GM12878 (cell line): Measurements from ENCODE around the gene HOXC5. TPM values are rescaled to one million over a fixed set of nuclear protein-coding genes. Genes with fewer than 3 reads are reported as not detected.
A peak's percentile ranks its signal among the peaks of the same experiment; 100 is the strongest.

Experiments used
- ATAC-seq: fragments of 200-7000 bp; cut with Tn5 transposase; 3 replicates; pipeline ENCODE4 v1.9.1; 2020; ENCODE audit warnings: mild to moderate bottlenecking, moderate library complexity
- BruUV-seq: library from RNA; stranded (reverse); fragments of 400-500 nt; replicated peaks from 2 replicates; lab custom pipeline; 2021; lab: Mats Ljungman, UMichigan
- CTCF ChIA-PET: fragments of 300-600 bp; sonication (Branson Sonifier 250); formaldehyde crosslinking; extraction: SDS; loops from one replicate; lab custom pipeline; 2021; ENCODE audit warnings: inconsistent platforms; lab: Yijun Ruan, JAX
- POLR2A ChIA-PET: fragments of 350-600 bp; formaldehyde crosslinking; extraction: SDS; loops from one replicate; lab custom pipeline; 2021; ENCODE audit warnings: inconsistent platforms; lab: Charles Lee
- RAD21 ChIA-PET: fragments of 300-600 bp; sonication (Branson Sonifier 250); formaldehyde crosslinking; loops from one replicate; lab custom pipeline; 2023; ENCODE audit warnings: antibody characterized with exemption; ENCODE audit not compliant: unreplicated experiment; lab: Charles Lee
- SMC1A ChIA-PET: fragments of 300-600 bp; sonication (Branson Sonifier 250); formaldehyde crosslinking; loops from one replicate; lab custom pipeline; 2023; ENCODE audit not compliant: unreplicated experiment, uncharacterized antibody; lab: Charles Lee
- DNase-seq: peaks from one replicate; pipeline ENCODE4 v3.0.0-alpha.2; 2011; ENCODE audit warnings: low read depth, low spot score
- FAIRE-seq: peaks from 3 replicates; lab custom pipeline; 2011; peaks lifted over from hg19 to GRCh38; lab: Jason Lieb, UNC
- H2AFZ ChIP-seq: 2 replicates; pipeline ENCODE4 v1.6.0; 2011; ENCODE audit warnings: low read depth, low read length, control low read depth; ENCODE audit not compliant: control insufficient read depth
- H3K27ac ChIP-seq: 2 replicates; pipeline ENCODE4 v1.5.1; 2011; ENCODE audit warnings: control low read depth; ENCODE audit not compliant: control insufficient read depth, insufficient read depth
- H3K27me3 ChIP-seq, 2 experiments: replicated peaks in 1 of 2; 2 replicates each; pipeline versions ENCODE4 v1.6.0 to v1.6.1; 2011; ENCODE audit warnings: low read length in 1 of 2; ENCODE audit not compliant: control insufficient read depth in 2 of 2, insufficient read depth in 2 of 2
- H3K36me3 ChIP-seq, 2 experiments: 2 replicates each; pipeline ENCODE4 v1.5.1; 2011; ENCODE audit warnings: low read length in 1 of 2; ENCODE audit not compliant: control insufficient read depth in 2 of 2, insufficient read depth in 2 of 2
- H3K4me1 ChIP-seq: 2 replicates; pipeline ENCODE4 v1.6.1; 2011; ENCODE audit warnings: mild to moderate bottlenecking, low read length, moderate library complexity, mixed read lengths; ENCODE audit not compliant: control insufficient read depth, insufficient read depth
- H3K4me2 ChIP-seq: 2 replicates; pipeline ENCODE4 v1.6.0; 2011; ENCODE audit warnings: control low read depth; ENCODE audit not compliant: control insufficient read depth, insufficient read depth
- H3K4me3 ChIP-seq: fragments of 200-600 bp; sonication (generic); 2 replicates; pipeline ENCODE4 v1.5.1; 2016
- H3K79me2 ChIP-seq: 2 replicates; pipeline ENCODE4 v1.6.0; 2011; ENCODE audit warnings: low read length; ENCODE audit not compliant: control insufficient read depth, insufficient read depth
- H3K9ac ChIP-seq: 2 replicates; pipeline ENCODE4 v1.8.0; 2011; ENCODE audit warnings: low read length, control low read depth, mixed read lengths; ENCODE audit not compliant: control insufficient read depth, insufficient read depth
- H3K9me3 ChIP-seq: replicated peaks from 3 replicates; pipeline ENCODE4 v1.5.1; 2011; ENCODE audit warnings: mild to moderate bottlenecking, low read length; ENCODE audit not compliant: control insufficient read depth, insufficient read depth
- H4K20me1 ChIP-seq: 2 replicates; pipeline ENCODE4 v1.6.0; 2011; ENCODE audit not compliant: control insufficient read depth, insufficient read depth
- CEBPB ChIP-seq, 2 experiments: fragments of 150-350 bp in 1 of 2; IDR thresholded peaks; 2 replicates each; pipeline ENCODE4 v1.6.1; 2012 to 2014; ENCODE audit warnings: low read depth in 2 of 2, low read length in 2 of 2, borderline replicate concordance in 1 of 2, inconsistent platforms in 1 of 2
- EZH2 ChIP-seq: IDR thresholded peaks from 2 replicates; pipeline ENCODE4 v1.6.1; 2012; ENCODE audit warnings: low read depth, mild to moderate bottlenecking, control low read depth, inconsistent platforms, low read length, borderline replicate concordance; ENCODE audit not compliant: control insufficient read depth
- IRF4 ChIP-seq: IDR thresholded peaks from 2 replicates; pipeline ENCODE4 v1.6.1; 2011; ENCODE audit warnings: low read depth, low read length
- MXI1 ChIP-seq: fragments of 150-350 bp; IDR thresholded peaks from 2 replicates; pipeline ENCODE4 v1.6.1; 2011; ENCODE audit warnings: low read depth, mild to moderate bottlenecking, inconsistent platforms, low read length, improper control_type of control experiment
- RB1 ChIP-seq: fragments of 450-650 bp; formaldehyde crosslinking; IDR thresholded peaks from 2 replicates; pipeline ENCODE4 v1.6.1; 2017; ENCODE audit warnings: mild to moderate bottlenecking, borderline replicate concordance
- RBBP5 ChIP-seq: fragments of 200-600 bp; sonication (generic); conservative IDR thresholded peaks from 2 replicates; pipeline ENCODE4 v1.6.1; 2016
- SUZ12 ChIP-seq: fragments of 200-600 bp; sonication (generic); IDR thresholded peaks from one replicate; pipeline ENCODE4 v1.6.1; 2018; ENCODE audit warnings: antibody characterized with exemption, mild to moderate bottlenecking; ENCODE audit not compliant: unreplicated experiment
- ZNF384 ChIP-seq: IDR thresholded peaks from 2 replicates; pipeline ENCODE4 v1.6.1; 2012; ENCODE audit warnings: low read depth, mild to moderate bottlenecking, low read length, improper control_type of control experiment, borderline replicate concordance
- WGBS: methylation state at CpG from one replicate; pipeline ENCODE4 v1.1.6; 2016; ENCODE audit warnings: low lambda C conversion rate; ENCODE audit not compliant: insufficient replicate concordance, insufficient coverage; ENCODE audit errors: missing lambda C conversion rate; 5-methylcytosine and 5-hydroxymethylcytosine counted together
- in situ Hi-C: fragments of 300-500 bp; cut with MboI; formaldehyde crosslinking; loops from 9 replicates; pipeline ENCODE4 v1.14.3; 2018; ENCODE audit warnings: mixed read lengths
- intact Hi-C: fragments of 100-400 bp; cut with micrococcal nuclease; formaldehyde crosslinking; loops from one replicate; pipeline ENCODE4 v1.14.2; 2022; ENCODE audit not compliant: unreplicated experiment
- polyA plus RNA-seq, 11 experiments: library from polyadenylated mRNA; depleted of rRNA in 4 of 11; unstranded in 6 of 11; stranded (reverse) in 5 of 11; fragments of >200 nt; fragmentation: Nextera tagmentation in 4 of 11; fragmentation: Illumina TruSeq in 1 of 11; extraction: Ambion mirVana in 4 of 11; extraction: Trizol in 1 of 11; gene quantifications; 1 replicate in 1 of 11; 2 replicates in 10 of 11; pipeline versions ENCODE4 v1.2.1 to v1.2.3, GENCODE V29; 2011 to 2016; ENCODE audit warnings: inconsistent platforms in 2 of 11, missing spikeins in 2 of 11, low read depth in 1 of 11
- total RNA-seq, 4 experiments: library from RNA; depleted of rRNA in 3 of 4; stranded (reverse); fragments of >200 nt in 3 of 4; fragmentation: Illumina TruSeq in 1 of 4; extraction: Trizol in 1 of 4; gene quantifications; 2 replicates each; pipeline versions ENCODE4 v1.2.1 to v1.2.3, GENCODE V29; 2013 to 2021
- TF ChIP-seq, protein P1 (sequence below): fragments of 450-650 bp; IDR thresholded peaks from 2 replicates; pipeline ENCODE4 v1.6.1; 2017; ENCODE audit warnings: mild to moderate bottlenecking, moderate library complexity
- TF ChIP-seq, protein P2 (sequence below): IDR thresholded peaks from 2 replicates; pipeline ENCODE4 v1.6.1; 2011; ENCODE audit warnings: low read depth, low read length, improper control_type of control experiment, borderline replicate concordance

The HOXC5 gene
- total and polyA plus RNA-seq, 10 of the 15 experiments (the other 5 are each of a cell fraction or from before 2014, with no cell fraction given) = 0.11 TPM; not detected in 9

DNA sequence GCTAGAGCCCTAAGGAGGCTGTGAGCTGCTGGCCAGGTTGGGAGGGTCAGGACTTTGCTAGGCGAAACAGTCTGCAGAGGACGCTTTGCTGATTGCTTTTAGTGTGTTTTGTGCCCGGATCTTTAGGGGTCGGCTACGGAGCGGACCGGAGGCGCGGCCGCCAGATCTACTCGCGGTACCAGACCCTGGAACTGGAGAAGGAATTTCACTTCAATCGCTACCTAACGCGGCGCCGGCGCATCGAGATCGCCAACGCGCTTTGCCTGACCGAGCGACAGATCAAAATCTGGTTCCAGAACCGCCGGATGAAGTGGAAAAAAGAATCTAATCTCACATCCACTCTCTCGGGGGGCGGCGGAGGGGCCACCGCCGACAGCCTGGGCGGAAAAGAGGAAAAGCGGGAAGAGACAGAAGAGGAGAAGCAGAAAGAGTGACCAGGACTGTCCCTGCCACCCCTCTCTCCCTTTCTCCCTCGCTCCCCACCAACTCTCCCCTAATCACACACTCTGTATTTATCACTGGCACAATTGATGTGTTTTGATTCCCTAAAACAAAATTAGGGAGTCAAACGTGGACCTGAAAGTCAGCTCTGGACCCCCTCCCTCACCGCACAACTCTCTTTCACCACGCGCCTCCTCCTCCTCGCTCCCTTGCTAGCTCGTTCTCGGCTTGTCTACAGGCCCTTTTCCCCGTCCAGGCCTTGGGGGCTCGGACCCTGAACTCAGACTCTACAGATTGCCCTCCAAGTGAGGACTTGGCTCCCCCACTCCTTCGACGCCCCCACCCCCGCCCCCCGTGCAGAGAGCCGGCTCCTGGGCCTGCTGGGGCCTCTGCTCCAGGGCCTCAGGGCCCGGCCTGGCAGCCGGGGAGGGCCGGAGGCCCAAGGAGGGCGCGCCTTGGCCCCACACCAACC is 3.1 kb upstream of the HOXC5 start:
- Histone ChIP-seq H3K9me3 (no peaks in the 10 kb centered on the region), H3K4me2 (no peak overlapping the region), H3K9ac (no peak overlapping the region), H3K4me1 (peaks cover 14% of the 10 kb centered on the region), H3K79me2 (no peaks in the 10 kb centered on the region), H3K27me3 (peaks cover 6 to 36% of the 10 kb centered on the region in 2 experiments), H2AFZ (no peak overlapping the region), H3K4me3 (no peak overlapping the region), H3K27ac (no peak overlapping the region), H4K20me1 (no peaks in the 10 kb centered on the region), H3K36me3 (no peaks in the 10 kb centered on the region)
- WGBS = 38% methylated on average over 48 of the region's 53 CpGs
- SMC1A ChIA-PET = interaction anchor here (0.6 to 3.9 kb wide), 4 partner anchors 23 to 176 kb away, joined by 3 to 30 read pairs (median 6); partner anchors contain the start of gene HOXC4
- TF ChIP-seq CEBPB (IDR thresholded peaks at IDR 0.05; ENCODE audit: borderline replicate concordance in 1 of 2, low read depth in 2 of 2, low read length in 2 of 2) (no peak), SUZ12 (peak; percentile 72), EZH2 (peak; percentile 82; the same call in 1 of the 2 replicates), RB1 (no peak), RBBP5 (no peak), MXI1 (no peak), IRF4 (no peak), ZNF384 (no peak)
- TF ChIP-seq, protein P1, sequence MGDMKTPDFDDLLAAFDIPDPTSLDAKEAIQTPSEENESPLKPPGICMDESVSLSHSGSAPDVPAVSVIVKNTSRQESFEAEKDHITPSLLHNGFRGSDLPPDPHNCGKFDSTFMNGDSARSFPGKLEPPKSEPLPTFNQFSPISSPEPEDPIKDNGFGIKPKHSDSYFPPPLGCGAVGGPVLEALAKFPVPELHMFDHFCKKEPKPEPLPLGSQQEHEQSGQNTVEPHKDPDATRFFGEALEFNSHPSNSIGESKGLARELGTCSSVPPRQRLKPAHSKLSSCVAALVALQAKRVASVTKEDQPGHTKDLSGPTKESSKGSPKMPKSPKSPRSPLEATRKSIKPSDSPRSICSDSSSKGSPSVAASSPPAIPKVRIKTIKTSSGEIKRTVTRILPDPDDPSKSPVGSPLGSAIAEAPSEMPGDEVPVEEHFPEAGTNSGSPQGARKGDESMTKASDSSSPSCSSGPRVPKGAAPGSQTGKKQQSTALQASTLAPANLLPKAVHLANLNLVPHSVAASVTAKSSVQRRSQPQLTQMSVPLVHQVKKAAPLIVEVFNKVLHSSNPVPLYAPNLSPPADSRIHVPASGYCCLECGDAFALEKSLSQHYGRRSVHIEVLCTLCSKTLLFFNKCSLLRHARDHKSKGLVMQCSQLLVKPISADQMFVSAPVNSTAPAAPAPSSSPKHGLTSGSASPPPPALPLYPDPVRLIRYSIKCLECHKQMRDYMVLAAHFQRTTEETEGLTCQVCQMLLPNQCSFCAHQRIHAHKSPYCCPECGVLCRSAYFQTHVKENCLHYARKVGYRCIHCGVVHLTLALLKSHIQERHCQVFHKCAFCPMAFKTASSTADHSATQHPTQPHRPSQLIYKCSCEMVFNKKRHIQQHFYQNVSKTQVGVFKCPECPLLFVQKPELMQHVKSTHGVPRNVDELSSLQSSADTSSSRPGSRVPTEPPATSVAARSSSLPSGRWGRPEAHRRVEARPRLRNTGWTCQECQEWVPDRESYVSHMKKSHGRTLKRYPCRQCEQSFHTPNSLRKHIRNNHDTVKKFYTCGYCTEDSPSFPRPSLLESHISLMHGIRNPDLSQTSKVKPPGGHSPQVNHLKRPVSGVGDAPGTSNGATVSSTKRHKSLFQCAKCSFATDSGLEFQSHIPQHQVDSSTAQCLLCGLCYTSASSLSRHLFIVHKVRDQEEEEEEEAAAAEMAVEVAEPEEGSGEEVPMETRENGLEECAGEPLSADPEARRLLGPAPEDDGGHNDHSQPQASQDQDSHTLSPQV = no peak
- TF ChIP-seq, protein P2, sequence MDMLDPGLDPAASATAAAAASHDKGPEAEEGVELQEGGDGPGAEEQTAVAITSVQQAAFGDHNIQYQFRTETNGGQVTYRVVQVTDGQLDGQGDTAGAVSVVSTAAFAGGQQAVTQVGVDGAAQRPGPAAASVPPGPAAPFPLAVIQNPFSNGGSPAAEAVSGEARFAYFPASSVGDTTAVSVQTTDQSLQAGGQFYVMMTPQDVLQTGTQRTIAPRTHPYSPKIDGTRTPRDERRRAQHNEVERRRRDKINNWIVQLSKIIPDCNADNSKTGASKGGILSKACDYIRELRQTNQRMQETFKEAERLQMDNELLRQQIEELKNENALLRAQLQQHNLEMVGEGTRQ = no peak
- POLR2A ChIA-PET = interaction anchor here (1.5 kb wide), 1 partner anchor 12 kb away, joined by 5 read pairs; no protein-coding TSS in a partner anchor
- ATAC-seq = no peak
- no peak for FAIRE-seq
- DNase-seq = no peak
- no TSS peak for BruUV-seq
- in situ Hi-C loops (loop anchor here (10.0 kb wide), 2 partner anchors 165 to 335 kb away; partner anchors contain the start of gene GPR84), intact Hi-C loops (no loop called here)
- CTCF ChIA-PET = interaction anchor here (3.3 to 13.4 kb wide), 7 partner anchors 23 to 178 kb away, joined by 14 to 343 read pairs (median 47); partner anchors contain the start of gene SMUG1
- RAD21 ChIA-PET = interaction anchor here (1.9 to 12.6 kb wide), 2 partner anchors 22 to 161 kb away, joined by 5 to 222 read pairs; partner anchors contain the start of gene SMUG1
